GM23338 (cell line): ENCODE results near the gene TRPM2. TPM values are rescaled to one million over a fixed set of nuclear protein-coding genes. Genes with fewer than 3 reads are reported as not detected.
"Not testable (repeated sequence)": the region's sequence is repeated elsewhere in the genome, so short reads cannot be mapped to it uniquely, and the experiment has no call there.

Experiments
- ATAC-seq: fragments of 200-7000 bp; cut with Tn5 transposase; 3 replicates; pipeline ENCODE4 v1.9.1; 2020
- DNase-seq: peaks from one replicate; pipeline ENCODE4 v3.0.0-alpha.2; 2015; ENCODE audit warnings: low spot score
- H2AFZ ChIP-seq: fragments of 200-600 bp; sonication (generic); 2 replicates; pipeline ENCODE4 v1.8.0; 2016; ENCODE audit warnings: antibody characterized with exemption, mild to moderate bottlenecking, moderate library complexity
- H3F3A ChIP-seq: fragments of 200-600 bp; sonication (generic); replicated peaks from 2 replicates; pipeline ENCODE4 v1.8.0; 2017; ENCODE audit warnings: antibody characterized with exemption, mixed run types, low read depth
- H3K27ac ChIP-seq: fragments of 200-600 bp; sonication (generic); 2 replicates; pipeline ENCODE4 v1.6.1; 2016; ENCODE audit warnings: low read depth
- H3K27me3 ChIP-seq: fragments of 200-600 bp; sonication (generic); 2 replicates; pipeline ENCODE4 v1.8.0; 2016; ENCODE audit warnings: mild to moderate bottlenecking, mixed run types, moderate library complexity; ENCODE audit not compliant: insufficient read depth
- H3K36me3 ChIP-seq: fragments of 200-600 bp; sonication (generic); 2 replicates; pipeline ENCODE4 v1.8.0; 2016; ENCODE audit warnings: mild to moderate bottlenecking; ENCODE audit not compliant: insufficient read depth
- H3K4me1 ChIP-seq: fragments of 200-600 bp; sonication (generic); 2 replicates; pipeline ENCODE4 v1.8.0; 2016; ENCODE audit warnings: mild to moderate bottlenecking, moderate library complexity; ENCODE audit not compliant: insufficient read depth
- H3K4me2 ChIP-seq: fragments of 200-600 bp; sonication (generic); 2 replicates; pipeline ENCODE4 v1.7.1; 2017; ENCODE audit warnings: mixed run types
- H3K4me3 ChIP-seq: fragments of 200-600 bp; sonication (generic); 2 replicates; pipeline ENCODE4 v1.6.1; 2016; ENCODE audit warnings: mixed run types
- H3K79me2 ChIP-seq: fragments of 200-600 bp; sonication (generic); replicated peaks from 2 replicates; pipeline ENCODE4 v1.8.0; 2017; ENCODE audit warnings: mild to moderate bottlenecking; ENCODE audit not compliant: insufficient read depth
- H3K9me2 ChIP-seq: fragments of 200-600 bp; sonication (generic); 2 replicates; pipeline ENCODE4 v1.8.0; 2017; ENCODE audit not compliant: insufficient read depth
- H4K20me1 ChIP-seq: fragments of 200-600 bp; sonication (generic); replicated peaks from 2 replicates; pipeline ENCODE4 v1.8.0; 2017; ENCODE audit warnings: mild to moderate bottlenecking; ENCODE audit not compliant: insufficient read depth
- H3K27ac Mint-ChIP-seq: 2 replicates; pipeline ENCODE4 v1.8.0; 2020; ENCODE audit warnings: inconsistent platforms, mild to moderate bottlenecking, moderate library complexity, mixed read lengths
- H3K27me3 Mint-ChIP-seq: 3 replicates; pipeline ENCODE4 v1.8.0; 2022; ENCODE audit warnings: low read depth, mild to moderate bottlenecking, moderate library complexity, mixed read lengths, inconsistent platforms; ENCODE audit not compliant: insufficient read depth, poor library complexity
- H3K36me3 Mint-ChIP-seq: 3 replicates; pipeline ENCODE4 v1.8.0; 2021; ENCODE audit warnings: low read depth, mild to moderate bottlenecking, inconsistent platforms, moderate library complexity, mixed read lengths
- H3K4me1 Mint-ChIP-seq: 3 replicates; pipeline ENCODE4 v1.8.0; 2020; ENCODE audit warnings: mild to moderate bottlenecking, inconsistent platforms, mixed read lengths
- H3K4me3 Mint-ChIP-seq: 3 replicates; pipeline ENCODE4 v1.8.0; 2021; ENCODE audit warnings: moderate library complexity, mild to moderate bottlenecking, inconsistent platforms, mixed read lengths
- H3K9me3 Mint-ChIP-seq: 3 replicates; pipeline ENCODE4 v1.8.0; 2020; ENCODE audit warnings: moderate library complexity, mild to moderate bottlenecking, inconsistent platforms, mixed read lengths
- ZNF462 ChIP-seq: fragments of 250-450 bp; sonication (Bioruptor Pico); IDR thresholded peaks from 2 replicates; pipeline ENCODE4 v1.5.0; 2020; ENCODE audit warnings: mild to moderate bottlenecking, moderate library complexity
- polyA plus RNA-seq: library from polyadenylated mRNA; unstranded; fragments of >200 nt; fragmentation: Nextera tagmentation; extraction: Ambion mirVana; gene quantifications from 2 replicates; pipeline ENCODE4 v1.2.1, GENCODE V29; 2016
- total RNA-seq: library from RNA; depleted of rRNA; stranded (reverse); fragments of >200 nt; shearing (Covaris generic); gene quantifications from 2 replicates; pipeline ENCODE4 v1.2.3, GENCODE V29; 2014

TRPM2 gene
- total and polyA plus RNA-seq, 2 experiments from 2014 or later, result 0.53 to 0.83 TPM

- TF ChIP-seq ZNF462, result no peak
Observed at GRCh38 chr21:44403106-44404020, 49.9 kb downstream of the TRPM2 start (continued).

- not testable (repeated sequence) for H3K4me1 ChIP-seq, H3K27ac Mint-ChIP-seq, H3K27me3 Mint-ChIP-seq, H2AFZ ChIP-seq, H3K36me3 ChIP-seq, H3K9me2 ChIP-seq, H3K4me3 Mint-ChIP-seq, H4K20me1 ChIP-seq, ATAC-seq, H3K4me2 ChIP-seq, H3K27ac ChIP-seq, H3K4me1 Mint-ChIP-seq, H3K27me3 ChIP-seq, H3K79me2 ChIP-seq, DNase-seq, H3K4me3 ChIP-seq
- peaks cover 22% of the 10 kb centered on the region; the same call in 2 of the 3 replicates for H3K36me3 Mint-ChIP-seq
- peaks cover 12% of the 10 kb centered on the region for H3F3A ChIP-seq
- peaks cover 33% of the 10 kb centered on the region for H3K9me3 Mint-ChIP-seq
Observed at GRCh38 chr21:44404482-44404881, 51.1 kb downstream of the TRPM2 start.
